Sciatic nerve (tissue), 2 donors: ENCODE data around the gene ZNF837. TPM values are rescaled to one million over a fixed set of nuclear protein-coding genes. Genes with fewer than 3 reads are reported as not detected.

Experiments used
- ATAC-seq: fragments of 200-7000 bp; cut with Tn5 transposase; one replicate; pipeline ENCODE4 v1.9.1; 2020; ENCODE audit warnings: mild to moderate bottlenecking, moderate library complexity
- DNase-seq: peaks from one replicate; pipeline ENCODE4 v3.0.0-alpha.2; 2020; ENCODE audit warnings: low spot score
- intact Hi-C: fragments of 100-400 bp; cut with DNase I; formaldehyde crosslinking; loops from one replicate; pipeline ENCODE4 v1.14.2; 2022
- microRNA-seq: library from miRNA; unstranded; fragments of <30 nt; microRNA quantifications from one replicate; pipeline ENCODE4 v1.2.0, GENCODE V29; 2020
- total RNA-seq: library from RNA; stranded (reverse); fragmentation: NEBNext Ultra II Directional; extraction: Animal tissue kit (Norgen Biotek cat#: 25700); gene quantifications from one replicate; pipeline ENCODE4 v1.2.1, GENCODE V29; 2021
- donor health status: DM: no; HTN: no; CAD: no.
- donor health status: DM: no; HTN: no; CAD: no.

Gene ZNF837
- total RNA-seq, 1 donor from 2014 or later: 2.0 TPM

GRCh38 chr19:58332697-58333096 is 48.1 kb downstream of the ZNF837 start:
- ATAC-seq (no peak), DNase-seq (no peak)
- intact Hi-C loops: no loop called here

GRCh38 chr19:58330458-58330857 is 50.4 kb downstream of the ZNF837 start:
- intact Hi-C loops: no loop called here
- DNase-seq: no peak

GRCh38 chr19:58328999-58329398 is 51.8 kb downstream of the ZNF837 start:
- DNase-seq (no peak), ATAC-seq (no peak)
- intact Hi-C loops: no loop called here

More at GRCh38 chr19:58330458-58330857, 50.4 kb downstream of the ZNF837 start:
- ATAC-seq: no peak

DNA sequence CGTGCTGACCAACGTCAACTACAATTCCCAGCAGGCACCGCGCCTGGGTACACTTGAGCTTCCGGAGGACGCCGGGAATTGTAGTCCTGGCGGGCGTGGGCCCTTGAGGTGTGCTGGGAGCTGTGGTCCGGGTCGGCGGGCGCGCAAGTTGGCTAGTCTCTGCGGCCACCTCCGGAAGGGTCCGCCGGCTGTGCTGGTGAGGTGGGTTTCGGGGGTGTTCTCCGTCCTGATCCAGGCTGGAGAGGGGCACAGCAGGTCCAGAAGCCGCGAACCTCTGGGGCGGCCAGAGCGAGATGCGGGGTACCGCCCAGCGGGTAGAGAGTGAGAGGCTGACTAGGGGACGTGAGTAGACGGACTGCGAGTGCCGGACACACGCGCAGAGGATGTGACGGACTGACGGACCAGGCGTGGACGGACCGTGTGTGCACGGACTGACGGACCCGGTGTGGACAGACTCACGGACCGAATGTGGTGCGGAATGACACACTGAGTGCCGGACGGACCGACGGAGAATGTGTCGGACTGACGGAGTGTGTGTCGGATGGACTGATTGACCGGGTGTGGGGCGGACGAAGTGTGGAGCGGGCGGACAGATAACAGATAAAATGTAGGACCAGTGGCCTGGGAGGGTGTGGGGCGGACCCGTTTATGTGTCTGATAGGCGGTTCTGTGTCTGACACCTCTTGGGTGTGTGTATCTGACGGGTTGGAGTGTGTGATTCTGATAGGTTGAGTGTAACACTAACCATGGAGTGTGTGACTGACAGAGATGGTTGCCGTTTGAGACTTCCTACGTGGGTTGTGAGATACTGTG is 53.7 kb downstream of the ZNF837 start, which contains the start of gene ZSCAN22:
Gene ZSCAN22, plus strand, starts transcription at position 81 of the 813 bp plus-strand sequence. CDS start 7,809 bp downstream, outside the sequence.
- intact Hi-C loops: no loop called here

DNA sequence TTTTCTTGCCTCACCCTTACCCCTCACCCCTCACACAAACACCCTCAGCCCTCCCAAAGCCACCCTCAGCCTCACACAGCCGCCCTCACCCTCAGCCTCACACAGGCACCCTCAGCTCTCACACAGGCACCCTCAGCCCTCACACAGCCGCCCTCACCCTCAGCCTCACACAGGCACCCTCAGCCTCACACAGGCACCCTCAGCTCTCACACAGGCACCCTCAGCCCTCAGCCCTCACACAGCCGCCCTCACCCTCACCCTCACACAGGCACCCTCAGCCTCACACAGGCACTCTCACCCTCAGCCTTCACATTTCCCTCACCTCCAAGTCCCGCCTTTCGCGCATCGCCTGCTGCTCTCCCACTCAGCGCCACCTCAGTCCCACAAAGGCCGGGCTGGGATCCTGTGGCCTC is 54.3 kb downstream of the ZNF837 start:
- ATAC-seq (peak; percentile 46), DNase-seq (no peak)
- intact Hi-C loops: no loop called here

More for the DNA sequence above, 53.7 kb downstream of the ZNF837 start, which contains the start of gene ZSCAN22:
- peak; percentile 99 for ATAC-seq
- DNase-seq: peak; percentile 98

GRCh38 chr19:58325311-58326022 is 55.4 kb downstream of the ZNF837 start:
- intact Hi-C loops: no loop called here
- ATAC-seq: no peak
- DNase-seq: no peak

- intact Hi-C loops: no loop called here
- DNase-seq: no peak
- no peak for ATAC-seq
Observed at GRCh38 chr19:58319241-58319640, 61.6 kb downstream of the ZNF837 start.

- no peak for DNase-seq
- intact Hi-C loops: no loop called here
- no peak for ATAC-seq
Observed at GRCh38 chr19:58318297-58318696, 62.5 kb downstream of the ZNF837 start.

Small RNAs within 50 kb of the gene (microRNA-seq; reads per million reads assigned to microRNA genes)
- gene MIR4754 (not detected), gene MIR6806 (not detected)

Other genes with a start within 250 kb of the ZNF837 start
- 11.8 TPM for gene ZNF329, start 230.2 kb downstream of the ZNF837 start, total RNA-seq
- gene ZNF274, start 198.0 kb downstream of the ZNF837 start, total RNA-seq: 32.0 TPM
- gene ZNF544, start 152.1 kb downstream of the ZNF837 start, total RNA-seq: 28.9 TPM
- gene ZNF8, start 102.1 kb downstream of the ZNF837 start, total RNA-seq: 6.9 TPM
- 32.9 TPM for gene ERVK3-1, start 75.7 kb downstream of the ZNF837 start, total RNA-seq
- gene ZSCAN22, start 54.0 kb downstream of the ZNF837 start, total RNA-seq: 4.5 TPM
- 13.3 TPM for gene A1BG, start 27.5 kb downstream of the ZNF837 start, total RNA-seq
- gene ZNF497, start 18.3 kb downstream of the ZNF837 start, total RNA-seq: 2.0 TPM
- 572 TPM for gene RPS5, start 6.2 kb upstream of the ZNF837 start, total RNA-seq
- gene RNF225, start 14.6 kb upstream of the ZNF837 start, total RNA-seq: not detected
- 16.0 TPM for gene ZNF584, start 27.6 kb upstream of the ZNF837 start, total RNA-seq
- 6.1 TPM for gene ZNF132, start 59.1 kb upstream of the ZNF837 start, total RNA-seq
- 7.5 TPM for gene ZNF324B, start 70.6 kb upstream of the ZNF837 start, total RNA-seq
- gene ZNF324, start 86.0 kb upstream of the ZNF837 start, total RNA-seq: 15.2 TPM
- 10.3 TPM for gene ZNF446, start 95.3 kb upstream of the ZNF837 start, total RNA-seq
- gene SLC27A5, start 131.0 kb upstream of the ZNF837 start, total RNA-seq: 10.1 TPM
- 14.9 TPM for gene ZBTB45, start 138.8 kb upstream of the ZNF837 start, total RNA-seq
- 168 TPM for gene TRIM28, start 163.0 kb upstream of the ZNF837 start, total RNA-seq
- 94.6 TPM for gene CHMP2A, start 174.1 kb upstream of the ZNF837 start, total RNA-seq
- 57.4 TPM for gene UBE2M, start 177.6 kb upstream of the ZNF837 start, total RNA-seq
- 32.4 TPM for gene MZF1, start 192.3 kb upstream of the ZNF837 start, total RNA-seq